HEK293 (cell line): Measurements from ENCODE around the gene PGS1.

Source experiments
- CTCF ChIA-PET: fragments of 350-600 bp; formaldehyde crosslinking; extraction: SDS; loops from one replicate; lab custom pipeline; 2021; ENCODE audit warnings: antibody characterized with exemption; lab: Yijun Ruan, JAX
- POLR2A ChIA-PET: fragments of 300-600 bp; formaldehyde crosslinking; extraction: SDS; loops from one replicate; lab custom pipeline; 2020; ENCODE audit warnings: antibody characterized with exemption, inconsistent platforms; lab: Yijun Ruan, JAX
- H3K27ac ChIP-seq: fragments of 200-500 bp; sonication (Bioruptor generic); 2 replicates; pipeline ENCODE4 v1.5.1; 2014; ENCODE audit warnings: low read depth, low read length, control low read depth, inconsistent platforms; ENCODE audit errors: extremely low read depth
- H3K36me3 ChIP-seq, 2 experiments: fragments of 200-500 bp in 1 of 2; sonication (Bioruptor generic) in 1 of 2; 1 replicate in 1 of 2; 2 replicates in 1 of 2; pipeline ENCODE4 v1.5.1; 2014 to 2017; ENCODE audit warnings: inconsistent platforms in 2 of 2, low read length in 2 of 2; ENCODE audit not compliant: control insufficient read depth in 2 of 2, insufficient read depth in 1 of 2
- H3K4me1 ChIP-seq: fragments of 200-500 bp; sonication (Bioruptor generic); 2 replicates; pipeline ENCODE4 v1.5.1; 2014; ENCODE audit warnings: mild to moderate bottlenecking, low read length, inconsistent platforms; ENCODE audit not compliant: control insufficient read depth, insufficient read depth
- H3K4me3 ChIP-seq: 2 replicates; pipeline ENCODE4 v1.5.1; 2011; ENCODE audit warnings: low read depth, mild to moderate bottlenecking, control low read depth, low read length, moderate library complexity
- H3K9me3 ChIP-seq: fragments of 200-500 bp; sonication (Bioruptor generic); 2 replicates; pipeline ENCODE4 v1.5.1; 2014; ENCODE audit warnings: low read depth, low read length, inconsistent platforms; ENCODE audit not compliant: control insufficient read depth, insufficient read depth
- EGR2 ChIP-seq: fragments of 450-650 bp; formaldehyde crosslinking; IDR thresholded peaks from 2 replicates; pipeline ENCODE4 v1.5.1; 2016; ENCODE audit warnings: low read depth, missing biosample characterization, missing genetic modification characterization
- FEZF1 ChIP-seq: fragments of 450-650 bp; formaldehyde crosslinking; IDR thresholded peaks from 2 replicates; pipeline ENCODE4 v1.5.1; 2016; ENCODE audit warnings: missing biosample characterization, missing genetic modification characterization
- GLI2 ChIP-seq: fragments of 450-650 bp; formaldehyde crosslinking; IDR thresholded peaks from 2 replicates; pipeline ENCODE4; 2017; ENCODE audit warnings: missing biosample characterization, missing genetic modification characterization, low read depth, borderline replicate concordance
- GLIS1 ChIP-seq: fragments of 450-650 bp; formaldehyde crosslinking; IDR thresholded peaks from 2 replicates; pipeline ENCODE4 v1.5.1; 2016; ENCODE audit warnings: missing biosample characterization, missing genetic modification characterization
- MZF1 ChIP-seq: fragments of 450-650 bp; formaldehyde crosslinking; IDR thresholded peaks from 2 replicates; pipeline ENCODE4 v1.5.1; 2017; ENCODE audit warnings: missing biosample characterization, missing genetic modification characterization, borderline replicate concordance
- TCF7L2 ChIP-seq: IDR thresholded peaks from 2 replicates; pipeline ENCODE4 v1.6.1; 2011; ENCODE audit warnings: low read depth, mild to moderate bottlenecking, inconsistent platforms, low read length, moderate library complexity, borderline replicate concordance
- ZBTB17 ChIP-seq: fragments of 450-650 bp; formaldehyde crosslinking; IDR thresholded peaks from 2 replicates; pipeline ENCODE4 v1.5.1; 2016; ENCODE audit warnings: missing biosample characterization, missing genetic modification characterization
- ZBTB20 ChIP-seq: fragments of 450-650 bp; formaldehyde crosslinking; IDR thresholded peaks from 2 replicates; pipeline ENCODE4 v1.5.1; 2016; ENCODE audit warnings: missing biosample characterization, missing genetic modification characterization
- ZFHX2 ChIP-seq: fragments of 450-650 bp; formaldehyde crosslinking; conservative IDR thresholded peaks from 2 replicates; pipeline ENCODE4 v1.5.1; 2016; ENCODE audit warnings: missing biosample characterization, missing genetic modification characterization
- ZFP41 ChIP-seq: fragments of 450-650 bp; formaldehyde crosslinking; IDR thresholded peaks from 2 replicates; pipeline ENCODE4 v1.5.1; 2016; ENCODE audit warnings: missing biosample characterization, missing genetic modification characterization, borderline replicate concordance
- ZIC2 ChIP-seq: fragments of 450-650 bp; formaldehyde crosslinking; IDR thresholded peaks from 2 replicates; pipeline ENCODE4 v1.5.1; 2016; ENCODE audit warnings: missing biosample characterization, missing genetic modification characterization
- ZNF23 ChIP-seq: fragments of 450-650 bp; formaldehyde crosslinking; IDR thresholded peaks from 2 replicates; pipeline ENCODE4 v1.5.1; 2016; ENCODE audit warnings: missing biosample characterization, missing genetic modification characterization, borderline replicate concordance
- ZNF341 ChIP-seq: fragments of 450-650 bp; formaldehyde crosslinking; IDR thresholded peaks from 2 replicates; pipeline ENCODE4; 2016; ENCODE audit warnings: low read depth, missing biosample characterization, missing genetic modification characterization
- ZNF426 ChIP-seq: fragments of 450-650 bp; formaldehyde crosslinking; IDR thresholded peaks from 2 replicates; pipeline ENCODE4 v1.5.1; 2017; ENCODE audit warnings: missing biosample characterization, missing genetic modification characterization, mild to moderate bottlenecking, inconsistent platforms, moderate library complexity
- ZNF48 ChIP-seq: fragments of 450-650 bp; formaldehyde crosslinking; IDR thresholded peaks from 2 replicates; pipeline ENCODE4 v1.5.1; 2016; ENCODE audit warnings: missing biosample characterization, missing genetic modification characterization
- ZNF544 ChIP-seq: fragments of 450-650 bp; formaldehyde crosslinking; IDR thresholded peaks from 2 replicates; pipeline ENCODE4 v1.5.0; 2017; ENCODE audit warnings: missing biosample characterization, missing genetic modification characterization
- ZNF548 ChIP-seq: fragments of 450-650 bp; formaldehyde crosslinking; IDR thresholded peaks from 2 replicates; pipeline ENCODE4 v1.5.1; 2016; ENCODE audit warnings: missing biosample characterization, missing genetic modification characterization
- ZNF561 ChIP-seq: fragments of 450-650 bp; IDR thresholded peaks from 2 replicates; pipeline ENCODE4 v1.5.1; 2018; ENCODE audit warnings: missing biosample characterization, missing genetic modification characterization, borderline replicate concordance
- ZNF623 ChIP-seq: fragments of 450-650 bp; formaldehyde crosslinking; IDR thresholded peaks from 2 replicates; pipeline ENCODE4 v1.5.1; 2016; ENCODE audit warnings: missing biosample characterization, missing genetic modification characterization
- ZNF701 ChIP-seq: fragments of 450-650 bp; formaldehyde crosslinking; IDR thresholded peaks from 2 replicates; pipeline ENCODE4 v1.5.1; 2016; ENCODE audit warnings: missing biosample characterization, missing genetic modification characterization
- ZNF777 ChIP-seq: fragments of 450-650 bp; formaldehyde crosslinking; IDR thresholded peaks from 2 replicates; pipeline ENCODE4 v1.5.1; 2017; ENCODE audit warnings: missing biosample characterization, missing genetic modification characterization, borderline replicate concordance
- ZSCAN30 ChIP-seq: fragments of 450-650 bp; IDR thresholded peaks from 2 replicates; pipeline ENCODE4 v1.5.1; 2018; ENCODE audit warnings: missing biosample characterization, mild to moderate bottlenecking, missing genetic modification characterization, moderate library complexity
- TF ChIP-seq, protein P1 (sequence below): fragments of 450-650 bp; formaldehyde crosslinking; IDR thresholded peaks from 2 replicates; pipeline ENCODE4 v1.5.1; 2017; ENCODE audit warnings: missing biosample characterization, missing genetic modification characterization
- TF ChIP-seq, protein P2 (sequence below): fragments of 450-650 bp; formaldehyde crosslinking; conservative IDR thresholded peaks from 2 replicates; pipeline ENCODE4 v1.5.1; 2016; ENCODE audit warnings: low read depth, missing biosample characterization, missing genetic modification characterization

PGS1 gene

DNA sequence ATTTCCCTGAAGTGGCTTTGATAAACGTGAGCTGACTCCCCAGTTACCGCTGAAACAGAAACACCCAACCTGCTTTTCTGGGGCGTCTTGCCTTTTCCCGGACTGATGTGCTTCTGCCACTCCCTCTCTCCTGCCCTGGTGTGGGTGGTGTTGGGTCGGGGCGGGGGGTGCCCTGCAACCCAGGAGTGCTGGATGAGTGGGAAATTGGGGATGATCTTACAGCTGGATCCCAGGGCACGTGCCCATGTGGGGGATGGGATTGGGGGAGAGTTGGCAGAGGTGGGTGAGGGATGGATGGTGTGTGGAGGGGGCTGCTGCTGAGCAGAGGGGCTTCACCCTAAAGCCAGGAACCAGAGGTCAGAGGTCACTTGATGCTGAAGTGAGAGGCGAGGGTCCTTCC lies 28.5 kb downstream of the PGS1 start:
- no peak overlapping the region for H3K4me3 ChIP-seq
- TF ChIP-seq EGR2 (tag by site-specific recombination) (peak; percentile 33; the same call in 1 of the 2 replicates), ZFHX2 (tag by site-specific recombination) (peak; percentile 32; the same call in 1 of the 2 replicates), MZF1 (tag by site-specific recombination) (no peak)

DNA sequence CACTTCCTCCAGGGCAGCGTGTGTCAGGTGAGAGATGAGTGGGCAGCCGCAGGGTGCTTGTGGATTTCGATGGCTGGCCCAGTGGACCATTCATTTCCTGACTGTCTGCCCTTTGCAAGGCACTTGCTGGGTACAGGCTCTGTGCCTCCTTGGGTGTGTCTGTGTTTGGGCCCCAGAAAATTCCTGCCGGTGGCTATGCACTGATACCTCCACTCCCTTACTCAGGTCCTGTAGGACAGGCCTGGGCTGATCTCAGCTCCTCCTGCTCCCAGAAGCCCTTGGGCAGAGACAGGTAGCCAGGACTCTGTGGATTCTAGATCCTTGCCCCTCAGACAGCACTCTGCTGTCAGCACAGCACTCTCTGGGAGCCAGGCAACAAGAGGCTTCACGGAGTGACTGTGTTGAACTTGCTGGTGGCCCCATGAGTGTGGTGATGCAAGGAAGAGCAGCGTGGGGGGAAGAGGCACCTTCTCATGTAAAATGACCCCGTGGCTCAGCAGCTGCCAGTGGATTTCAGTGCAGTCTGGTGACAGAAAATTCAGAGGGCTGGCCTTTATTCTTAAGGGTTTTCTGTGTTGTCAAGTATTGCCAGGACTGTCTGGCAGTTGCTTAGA lies 29.0 kb downstream of the PGS1 start:
- no peaks in the 10 kb centered on the region for H3K9me3 ChIP-seq
- POLR2A ChIA-PET, result no interaction called here
- no peak overlapping the region for H3K27ac ChIP-seq
- H3K36me3 ChIP-seq, result peaks cover 20 to 81% of the 10 kb centered on the region in 2 experiments; a peak in 2 of 3 replicates
- TF ChIP-seq ZNF701 (tag by site-specific recombination) (peak; percentile 97), GLIS1 (tag by site-specific recombination) (peak; percentile 71), ZBTB17 (tag by site-specific recombination) (peak; percentile 31; the same call in 1 of the 2 replicates), ZNF341 (tag by site-specific recombination) (no peak), ZIC2 (tag by site-specific recombination) (peak; percentile 71)
- TF ChIP-seq, all 188 proteins: peak for 4
- CTCF ChIA-PET, result interaction anchor here (0.9 to 2.4 kb wide), 3 partner anchors 14 to 47 kb away, joined by 3 to 9 read pairs (median 8); no protein-coding TSS in a partner anchor
- Histone ChIP-seq H3K4me1 (peaks cover 10% of the 10 kb centered on the region), H3K4me3 (no peak overlapping the region)

More for the DNA sequence above, 28.5 kb downstream of the PGS1 start:
- ChIA-PET CTCF (interaction anchor here (0.9 to 2.4 kb wide), 2 partner anchors 15 to 46 kb away, joined by 3 to 8 read pairs; no protein-coding TSS in a partner anchor), POLR2A (no interaction called here)
- H3K4me1 ChIP-seq, result peaks cover 10% of the 10 kb centered on the region
- H3K9me3 ChIP-seq, result no peaks in the 10 kb centered on the region
- peaks cover 22 to 81% of the 10 kb centered on the region in 2 experiments; a peak in 2 of 3 replicates for H3K36me3 ChIP-seq
- no peak overlapping the region for H3K27ac ChIP-seq

DNA sequence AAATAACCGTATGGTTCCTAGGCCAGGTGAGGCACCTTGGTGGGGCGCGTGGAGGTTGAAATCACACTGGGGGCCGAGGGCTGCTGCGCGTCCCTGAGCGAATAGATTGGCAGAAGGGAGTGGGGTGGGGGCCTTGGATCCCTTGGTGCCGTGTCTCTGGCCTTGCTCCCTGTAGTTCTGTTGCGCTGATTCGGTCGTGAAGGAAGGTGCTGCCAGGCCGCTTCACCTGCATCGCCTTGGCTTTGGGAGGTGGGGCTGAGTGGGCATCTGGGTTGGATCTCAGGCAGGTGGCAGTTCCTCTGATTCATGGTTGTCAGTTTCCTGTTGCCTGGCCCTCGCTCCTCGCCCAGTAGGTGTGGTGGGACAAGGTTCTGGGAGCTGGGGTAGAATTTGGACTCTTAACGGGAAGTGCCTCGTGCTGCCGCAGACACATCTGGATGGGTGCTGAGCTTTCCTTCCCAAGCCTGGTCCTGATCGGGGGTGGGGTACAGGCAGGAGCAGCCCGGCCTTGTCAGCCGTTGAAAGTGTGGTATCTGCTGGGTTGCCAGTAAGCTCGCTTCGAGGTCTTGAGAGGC lies 30.1 kb downstream of the PGS1 start:
- TF ChIP-seq ZNF23 (tag by site-specific recombination), result no peak
- TF ChIP-seq ZNF544, result no peak
- TF ChIP-seq FEZF1, result no peak
- TF ChIP-seq ZNF623 (tag by site-specific recombination), result no peak
- TF ChIP-seq, protein P1, sequence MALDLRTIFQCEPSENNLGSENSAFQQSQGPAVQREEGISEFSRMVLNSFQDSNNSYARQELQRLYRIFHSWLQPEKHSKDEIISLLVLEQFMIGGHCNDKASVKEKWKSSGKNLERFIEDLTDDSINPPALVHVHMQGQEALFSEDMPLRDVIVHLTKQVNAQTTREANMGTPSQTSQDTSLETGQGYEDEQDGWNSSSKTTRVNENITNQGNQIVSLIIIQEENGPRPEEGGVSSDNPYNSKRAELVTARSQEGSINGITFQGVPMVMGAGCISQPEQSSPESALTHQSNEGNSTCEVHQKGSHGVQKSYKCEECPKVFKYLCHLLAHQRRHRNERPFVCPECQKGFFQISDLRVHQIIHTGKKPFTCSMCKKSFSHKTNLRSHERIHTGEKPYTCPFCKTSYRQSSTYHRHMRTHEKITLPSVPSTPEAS (tag by site-specific recombination), result no peak
- no peak for TF ChIP-seq ZBTB20 (tag by site-specific recombination)
- no peak for TF ChIP-seq ZNF426 (tag by site-specific recombination)
- no peak for TF ChIP-seq ZNF777 (tag by site-specific recombination)
- no peak for TF ChIP-seq TCF7L2
- TF ChIP-seq ZSCAN30 (tag by site-specific recombination), result no peak
- no peak for TF ChIP-seq ZFP41 (tag by site-specific recombination)
- no peak for TF ChIP-seq ZNF48 (tag by site-specific recombination)
- TF ChIP-seq, protein P2, sequence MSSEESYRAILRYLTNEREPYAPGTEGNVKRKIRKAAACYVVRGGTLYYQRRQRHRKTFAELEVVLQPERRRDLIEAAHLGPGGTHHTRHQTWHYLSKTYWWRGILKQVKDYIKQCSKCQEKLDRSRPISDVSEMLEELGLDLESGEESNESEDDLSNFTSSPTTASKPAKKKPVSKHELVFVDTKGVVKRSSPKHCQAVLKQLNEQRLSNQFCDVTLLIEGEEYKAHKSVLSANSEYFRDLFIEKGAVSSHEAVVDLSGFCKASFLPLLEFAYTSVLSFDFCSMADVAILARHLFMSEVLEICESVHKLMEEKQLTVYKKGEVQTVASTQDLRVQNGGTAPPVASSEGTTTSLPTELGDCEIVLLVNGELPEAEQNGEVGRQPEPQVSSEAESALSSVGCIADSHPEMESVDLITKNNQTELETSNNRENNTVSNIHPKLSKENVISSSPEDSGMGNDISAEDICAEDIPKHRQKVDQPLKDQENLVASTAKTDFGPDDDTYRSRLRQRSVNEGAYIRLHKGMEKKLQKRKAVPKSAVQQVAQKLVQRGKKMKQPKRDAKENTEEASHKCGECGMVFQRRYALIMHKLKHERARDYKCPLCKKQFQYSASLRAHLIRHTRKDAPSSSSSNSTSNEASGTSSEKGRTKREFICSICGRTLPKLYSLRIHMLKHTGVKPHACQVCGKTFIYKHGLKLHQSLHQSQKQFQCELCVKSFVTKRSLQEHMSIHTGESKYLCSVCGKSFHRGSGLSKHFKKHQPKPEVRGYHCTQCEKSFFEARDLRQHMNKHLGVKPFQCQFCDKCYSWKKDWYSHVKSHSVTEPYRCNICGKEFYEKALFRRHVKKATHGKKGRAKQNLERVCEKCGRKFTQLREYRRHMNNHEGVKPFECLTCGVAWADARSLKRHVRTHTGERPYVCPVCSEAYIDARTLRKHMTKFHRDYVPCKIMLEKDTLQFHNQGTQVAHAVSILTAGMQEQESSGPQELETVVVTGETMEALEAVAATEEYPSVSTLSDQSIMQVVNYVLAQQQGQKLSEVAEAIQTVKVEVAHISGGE, result no peak
- TF ChIP-seq GLI2 (tag by site-specific recombination), result no peak
- TF ChIP-seq ZNF548 (tag by site-specific recombination), result no peak
- no peak for TF ChIP-seq ZNF561 (tag by site-specific recombination)
- Histone ChIP-seq H3K36me3 (peaks cover 13 to 81% of the 10 kb centered on the region in 2 experiments; a peak in 2 of 3 replicates), H3K27ac (no peak overlapping the region), H3K9me3 (no peaks in the 10 kb centered on the region), H3K4me3 (no peak overlapping the region), H3K4me1 (peaks cover 10% of the 10 kb centered on the region)
- POLR2A ChIA-PET, result interaction anchor here (0.9 kb wide), 1 partner anchor 48 kb away, joined by 3 read pairs; no protein-coding TSS in a partner anchor
- CTCF ChIA-PET, result interaction anchor here (0.5 to 1.5 kb wide), 3 partner anchors 13 to 101 kb away, joined by 3 to 9 read pairs (median 3); no protein-coding TSS in a partner anchor
